ENCODE data around the gene FAM53B. TPM values are rescaled to one million over a fixed set of nuclear protein-coding genes. Genes with fewer than 3 reads are reported as not detected.

Gene FAM53B
- total RNA-seq, 4 donors from 2014 or later, result 63.5 to 75.5 (median 67.3) TPM

GRCh38 chr10:124665091-124665490 is 79.1 kb downstream of the FAM53B start:
- no peak for TF ChIP-seq EP300 (IDR thresholded peaks at IDR 0.05)
- TF ChIP-seq POLR2A (IDR thresholded peaks at IDR 0.05), result no peak
- TF ChIP-seq CTCF (IDR thresholded peaks at IDR 0.05), result no peak
- TF ChIP-seq POLR2AphosphoS5 (IDR thresholded peaks at IDR 0.05), result no peak
- Histone ChIP-seq H3K4me3 (no peak overlapping the region), H3K36me3 (peaks cover 22% of the 10 kb centered on the region), H3K27ac (no peak overlapping the region), H3K4me1 (peaks cover 40% of the 10 kb centered on the region), H3K9me3 (no peaks in the 10 kb centered on the region), H3K27me3 (no peaks in the 10 kb centered on the region)
- WGBS, result 100% methylated on average over 2 of the region's 2 CpGs
- no peak for DNase-seq (ENCODE audit: low spot score in 2 of 2)

GRCh38 chr10:124663766-124664360 is 80.3 kb downstream of the FAM53B start:
- H3K27me3 ChIP-seq, result no peaks in the 10 kb centered on the region
- 82% methylated on average over 9 of the region's 11 CpGs for WGBS
- no peaks in the 10 kb centered on the region for H3K9me3 ChIP-seq
- peaks cover 22% of the 10 kb centered on the region for H3K36me3 ChIP-seq
- H3K4me3 ChIP-seq, result no peak overlapping the region
- TF ChIP-seq POLR2A (IDR thresholded peaks at IDR 0.05) (no peak), CTCF (IDR thresholded peaks at IDR 0.05) (no peak), POLR2AphosphoS5 (IDR thresholded peaks at IDR 0.05) (no peak), EP300 (IDR thresholded peaks at IDR 0.05) (no peak)
- H3K4me1 ChIP-seq, result peaks cover 42% of the 10 kb centered on the region
- no peak overlapping the region for H3K27ac ChIP-seq
- no peak for DNase-seq (ENCODE audit: low spot score in 2 of 2)

GRCh38 chr10:124663228-124663627 is 81.0 kb downstream of the FAM53B start:
- H3K36me3 ChIP-seq, result peaks cover 22% of the 10 kb centered on the region
- DNase-seq (ENCODE audit: low spot score in 2 of 2), result no peak
- TF ChIP-seq EP300 (IDR thresholded peaks at IDR 0.05), result no peak
- no peak for TF ChIP-seq POLR2A (IDR thresholded peaks at IDR 0.05)
- TF ChIP-seq POLR2AphosphoS5 (IDR thresholded peaks at IDR 0.05), result no peak
- no peak for TF ChIP-seq CTCF (IDR thresholded peaks at IDR 0.05)
- no peak overlapping the region for H3K27ac ChIP-seq
- no peak overlapping the region for H3K4me3 ChIP-seq
- H3K27me3 ChIP-seq, result no peaks in the 10 kb centered on the region
- 76% methylated on average over 2 of the region's 8 CpGs for WGBS
- H3K4me1 ChIP-seq, result peaks cover 36% of the 10 kb centered on the region
- no peaks in the 10 kb centered on the region for H3K9me3 ChIP-seq

- WGBS, result 95% methylated on average over 9 of the region's 9 CpGs
- no peak for TF ChIP-seq EP300 (IDR thresholded peaks at IDR 0.05)
- TF ChIP-seq POLR2AphosphoS5 (IDR thresholded peaks at IDR 0.05), result no peak
- no peak for TF ChIP-seq CTCF (IDR thresholded peaks at IDR 0.05)
- no peak for TF ChIP-seq POLR2A (IDR thresholded peaks at IDR 0.05)
- Histone ChIP-seq H3K27ac (no peak overlapping the region), H3K4me3 (no peak overlapping the region), H3K27me3 (no peaks in the 10 kb centered on the region), H3K4me1 (peaks cover 30% of the 10 kb centered on the region), H3K36me3 (peaks cover 22% of the 10 kb centered on the region), H3K9me3 (no peaks in the 10 kb centered on the region)
- no peak for DNase-seq (ENCODE audit: low spot score in 2 of 2)
These were observed 82.5 kb downstream of the FAM53B start for GRCh38 chr10:124661660-124662180.

GRCh38 chr10:124660404-124661125 is 83.6 kb downstream of the FAM53B start:
- no peak overlapping the region for H3K4me3 ChIP-seq
- no peak overlapping the region for H3K27ac ChIP-seq
- no peak for DNase-seq (ENCODE audit: low spot score in 2 of 2)
- TF ChIP-seq POLR2A (IDR thresholded peaks at IDR 0.05) (no peak), CTCF (IDR thresholded peaks at IDR 0.05) (no peak), POLR2AphosphoS5 (IDR thresholded peaks at IDR 0.05) (no peak), EP300 (IDR thresholded peaks at IDR 0.05) (no peak)
- no peaks in the 10 kb centered on the region for H3K9me3 ChIP-seq
- WGBS, result 92% methylated on average over 12 of the region's 12 CpGs
- peaks cover 32% of the 10 kb centered on the region for H3K4me1 ChIP-seq
- H3K27me3 ChIP-seq, result no peaks in the 10 kb centered on the region
- H3K36me3 ChIP-seq, result peaks cover 28% of the 10 kb centered on the region
